Smooth muscle cell (in vitro differentiated cells): ENCODE results near the gene SLC44A1. TPM values are rescaled to one million over a fixed set of nuclear protein-coding genes. Genes with fewer than 3 reads are reported as not detected.

Experiments used
- DNase-seq: peaks from one replicate; lab custom pipeline; 2025; ENCODE audit not compliant: unreplicated experiment; lab: John Stamatoyannopoulos, UW
- H2AFZ ChIP-seq: fragments of 200-600 bp; sonication (generic); 2 replicates; pipeline ENCODE4 v1.6.0; 2016; ENCODE audit warnings: antibody characterized with exemption, low read depth, mild to moderate bottlenecking
- H3F3A ChIP-seq: fragments of 200-600 bp; sonication (generic); 2 replicates; pipeline ENCODE4 v1.6.0; 2017; ENCODE audit warnings: antibody characterized with exemption, low read depth
- H3K27ac ChIP-seq: fragments of 200-600 bp; sonication (generic); 2 replicates; pipeline ENCODE4 v1.5.1; 2016; ENCODE audit warnings: low read depth, mild to moderate bottlenecking
- H3K27me3 ChIP-seq: fragments of 200-600 bp; sonication (generic); 2 replicates; pipeline ENCODE4 v1.6.1; 2016; ENCODE audit warnings: low read depth, mild to moderate bottlenecking
- H3K36me3 ChIP-seq: fragments of 200-600 bp; sonication (generic); 2 replicates; pipeline ENCODE4 v1.5.1; 2016; ENCODE audit warnings: low read depth
- H3K4me1 ChIP-seq: fragments of 200-600 bp; sonication (generic); 2 replicates; pipeline ENCODE4 v1.5.1; 2016; ENCODE audit warnings: low read depth
- H3K4me2 ChIP-seq: fragments of 200-600 bp; sonication (generic); 2 replicates; pipeline ENCODE4 v1.6.0; 2016; ENCODE audit warnings: mild to moderate bottlenecking
- H3K4me3 ChIP-seq: fragments of 200-600 bp; sonication (generic); 2 replicates; pipeline ENCODE4 v1.5.1; 2016; ENCODE audit warnings: mild to moderate bottlenecking
- H3K79me2 ChIP-seq: fragments of 200-600 bp; sonication (generic); 2 replicates; pipeline ENCODE4 v1.6.0; 2016; ENCODE audit warnings: low read depth, mild to moderate bottlenecking
- H3K9ac ChIP-seq: fragments of 200-600 bp; sonication (generic); 2 replicates; pipeline ENCODE4 v1.6.0; 2016; ENCODE audit warnings: low read depth
- H3K9me3 ChIP-seq: fragments of 200-600 bp; sonication (generic); replicated peaks from 2 replicates; pipeline ENCODE4 v1.5.1; 2016; ENCODE audit warnings: low read depth
- H4K20me1 ChIP-seq: fragments of 200-600 bp; sonication (generic); 2 replicates; pipeline ENCODE4 v1.6.0; 2016; ENCODE audit warnings: low read depth
- WGBS: methylation state at CpG from one replicate; pipeline ENCODE4 v1.1.7; 2016; ENCODE audit warnings: low lambda C conversion rate; 5-methylcytosine and 5-hydroxymethylcytosine counted together
- polyA plus RNA-seq: library from polyadenylated mRNA; unstranded; fragments of >200 nt; fragmentation: Nextera tagmentation; extraction: Ambion mirVana; gene quantifications from 2 replicates; pipeline ENCODE4 v1.2.1, GENCODE V29; 2016
- total RNA-seq: library from RNA; depleted of rRNA; stranded (reverse); fragments of >200 nt; gene quantifications from 2 replicates; pipeline ENCODE4 v1.2.3, GENCODE V29; 2014
- TF ChIP-seq, protein P1 (sequence below): fragments of 200-600 bp; sonication (generic); IDR thresholded peaks from 2 replicates; pipeline ENCODE4 v1.5.1; 2017; ENCODE audit warnings: borderline replicate concordance, mild to moderate bottlenecking, antibody characterized with exemption; ENCODE audit not compliant: insufficient read depth, poor library complexity, severe bottlenecking

Gene SLC44A1
- total and polyA plus RNA-seq, 2 experiments from 2014 or later = 14.0 to 22.2 TPM

DNA sequence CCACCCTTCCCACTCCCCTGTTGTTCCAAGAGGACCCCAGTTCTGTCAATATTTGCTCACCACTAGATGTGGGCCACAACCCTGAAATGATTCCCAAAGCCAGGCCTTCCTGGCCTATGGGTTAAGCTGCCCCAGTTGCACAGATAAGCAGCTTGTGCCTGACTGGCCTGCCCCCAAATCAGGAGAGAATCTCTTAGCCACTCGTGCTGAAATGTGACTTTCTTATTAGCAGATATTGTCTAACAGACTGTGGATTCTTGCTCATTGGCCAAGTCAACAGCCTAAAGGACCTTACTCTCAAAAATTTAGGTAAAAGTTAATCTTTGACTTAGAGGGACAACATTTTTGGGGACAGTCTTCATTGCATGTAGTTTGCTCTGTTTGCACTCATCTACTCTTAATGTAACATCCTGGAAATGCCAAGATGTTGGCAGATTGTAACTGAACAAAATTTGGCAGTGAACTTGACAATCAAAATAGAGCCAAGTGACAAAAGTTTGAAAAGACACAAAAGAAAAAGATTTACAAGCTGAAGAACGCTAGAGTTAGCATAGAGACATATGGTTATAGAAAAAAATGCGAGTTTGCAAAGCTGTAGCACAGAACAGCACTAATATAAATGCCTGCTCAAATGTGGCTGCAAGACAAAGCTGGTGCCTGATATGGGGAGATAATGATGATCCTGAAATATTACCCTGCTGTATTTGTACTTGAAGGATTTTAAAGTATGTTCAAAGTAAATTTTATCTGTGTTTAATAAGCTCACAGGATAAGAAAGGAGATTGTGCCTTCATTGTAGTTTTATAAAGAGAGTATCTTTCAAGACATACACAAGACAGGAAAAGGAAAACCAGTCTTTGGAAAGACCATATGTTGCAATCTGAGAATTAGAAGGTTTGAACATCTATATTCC, 174.4 kb downstream of the SLC44A1 start:
- H3K9ac ChIP-seq = no peak overlapping the region
- no peaks in the 10 kb centered on the region for H3K27me3 ChIP-seq
- H3K4me3 ChIP-seq = no peak overlapping the region
- no peaks in the 10 kb centered on the region for H3K36me3 ChIP-seq
- no peaks in the 10 kb centered on the region for H3K79me2 ChIP-seq
- peaks cover 7% of the 10 kb centered on the region for H3K4me1 ChIP-seq
- no peaks in the 10 kb centered on the region for H3K9me3 ChIP-seq
- H3F3A ChIP-seq = peaks cover 3% of the 10 kb centered on the region
- H3K27ac ChIP-seq = no peak overlapping the region
- TF ChIP-seq, protein P1, sequence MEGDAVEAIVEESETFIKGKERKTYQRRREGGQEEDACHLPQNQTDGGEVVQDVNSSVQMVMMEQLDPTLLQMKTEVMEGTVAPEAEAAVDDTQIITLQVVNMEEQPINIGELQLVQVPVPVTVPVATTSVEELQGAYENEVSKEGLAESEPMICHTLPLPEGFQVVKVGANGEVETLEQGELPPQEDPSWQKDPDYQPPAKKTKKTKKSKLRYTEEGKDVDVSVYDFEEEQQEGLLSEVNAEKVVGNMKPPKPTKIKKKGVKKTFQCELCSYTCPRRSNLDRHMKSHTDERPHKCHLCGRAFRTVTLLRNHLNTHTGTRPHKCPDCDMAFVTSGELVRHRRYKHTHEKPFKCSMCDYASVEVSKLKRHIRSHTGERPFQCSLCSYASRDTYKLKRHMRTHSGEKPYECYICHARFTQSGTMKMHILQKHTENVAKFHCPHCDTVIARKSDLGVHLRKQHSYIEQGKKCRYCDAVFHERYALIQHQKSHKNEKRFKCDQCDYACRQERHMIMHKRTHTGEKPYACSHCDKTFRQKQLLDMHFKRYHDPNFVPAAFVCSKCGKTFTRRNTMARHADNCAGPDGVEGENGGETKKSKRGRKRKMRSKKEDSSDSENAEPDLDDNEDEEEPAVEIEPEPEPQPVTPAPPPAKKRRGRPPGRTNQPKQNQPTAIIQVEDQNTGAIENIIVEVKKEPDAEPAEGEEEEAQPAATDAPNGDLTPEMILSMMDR = no peak
- no peak overlapping the region for H3K4me2 ChIP-seq
- DNase-seq = no peak
- 37% methylated on average over 3 of the region's 3 CpGs for WGBS
- no peak overlapping the region for H2AFZ ChIP-seq
- no peaks in the 10 kb centered on the region for H4K20me1 ChIP-seq

DNA sequence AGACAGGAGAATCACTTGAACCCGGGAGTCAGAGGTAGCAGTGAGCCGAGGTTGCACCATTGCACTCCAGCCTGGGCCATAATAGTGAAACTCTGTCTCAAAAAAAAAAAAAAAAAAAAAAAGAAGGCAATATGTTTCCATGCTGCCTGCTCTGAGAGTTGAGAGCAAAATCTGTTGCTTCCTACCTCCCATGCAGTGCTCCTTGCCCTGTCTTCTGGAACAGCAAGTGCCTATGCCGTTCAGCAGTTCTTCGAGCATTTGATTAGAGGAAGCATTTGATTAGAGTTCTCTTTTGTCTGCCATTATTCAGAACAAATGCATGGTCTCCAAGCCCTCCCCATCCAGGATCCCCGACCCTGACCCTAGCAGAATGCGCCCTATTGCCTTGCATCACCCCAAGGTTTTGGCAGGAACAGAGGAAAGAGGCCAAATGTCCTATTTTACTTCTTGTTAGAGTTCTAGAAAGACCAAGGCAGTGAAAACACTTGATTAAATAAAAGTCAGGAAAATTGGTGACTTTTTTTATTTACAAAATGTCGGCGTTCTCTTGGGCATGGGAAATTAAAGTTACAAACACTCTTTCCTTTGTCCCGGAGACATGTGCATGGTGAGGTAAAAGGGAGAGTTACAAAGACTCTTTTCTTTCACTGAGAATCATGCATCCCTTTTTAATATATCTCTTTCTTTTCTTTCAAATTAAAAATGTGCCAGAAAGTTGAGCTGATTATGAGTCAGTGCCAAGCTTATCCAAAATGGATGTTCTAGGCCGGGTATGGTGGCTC, 175.6 kb downstream of the SLC44A1 start:
- Histone ChIP-seq H3F3A (peaks cover 3% of the 10 kb centered on the region), H3K4me2 (no peak overlapping the region), H3K27ac (no peak overlapping the region), H2AFZ (no peak overlapping the region), H4K20me1 (no peaks in the 10 kb centered on the region), H3K36me3 (no peaks in the 10 kb centered on the region), H3K9ac (no peak overlapping the region), H3K4me1 (peaks cover 3% of the 10 kb centered on the region), H3K27me3 (no peaks in the 10 kb centered on the region), H3K4me3 (no peak overlapping the region), H3K9me3 (no peaks in the 10 kb centered on the region), H3K79me2 (no peaks in the 10 kb centered on the region)
- DNase-seq = no peak
- WGBS = 95% methylated on average over 10 of the region's 10 CpGs
- TF ChIP-seq, protein P1 = no peak

DNA sequence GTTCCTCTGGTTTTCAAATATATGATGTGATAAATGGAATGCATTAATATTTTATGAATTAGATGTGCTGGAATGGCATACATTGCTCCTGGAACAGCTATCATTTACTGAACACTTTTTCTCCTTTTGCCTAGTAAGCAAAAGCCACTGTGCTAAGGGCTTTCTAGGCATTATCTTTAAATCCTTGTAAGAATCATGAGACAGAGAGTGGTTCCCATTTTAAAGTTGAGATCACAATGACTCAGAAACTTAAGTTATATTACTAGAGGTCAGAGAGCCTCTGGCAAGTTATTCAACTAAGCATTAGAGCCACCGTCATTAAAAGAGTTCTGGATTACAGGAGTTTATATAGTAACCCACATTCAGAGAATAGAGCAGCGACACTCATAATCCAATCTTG, 176.7 kb downstream of the SLC44A1 start:
- Histone ChIP-seq H3K4me2 (no peak overlapping the region), H3K4me3 (no peak overlapping the region), H3K27ac (no peak overlapping the region), H3K79me2 (no peaks in the 10 kb centered on the region), H3K9me3 (no peaks in the 10 kb centered on the region), H3K4me1 (no peaks in the 10 kb centered on the region), H2AFZ (no peak overlapping the region), H3K27me3 (no peaks in the 10 kb centered on the region), H3K36me3 (no peaks in the 10 kb centered on the region), H3K9ac (no peak overlapping the region), H3F3A (peaks cover 3% of the 10 kb centered on the region), H4K20me1 (no peaks in the 10 kb centered on the region)
- no peak for DNase-seq
- WGBS = 20% methylated on average over 2 of the region's 2 CpGs
- TF ChIP-seq, protein P1 = no peak
